ENCODE measurements around the gene RABAC1. TPM values are rescaled to one million over a fixed set of nuclear protein-coding genes. Genes with fewer than 3 reads are reported as not detected.
"Not testable (repeated sequence)": the region's sequence is repeated elsewhere in the genome, so short reads cannot be mapped to it uniquely, and the experiment has no call there.

The RABAC1 gene
- total RNA-seq, 1 experiment from 2014 or later: 64.4 TPM

GRCh38 chr19:41915776-41916414 lies 43.2 kb downstream of the RABAC1 start:
- intact Hi-C loops (cut with micrococcal nuclease; ENCODE audit: unreplicated experiment): no loop called here
- no peak for TF ChIP-seq CTCF (IDR thresholded peaks at IDR 0.05; ENCODE audit: insufficient read depth in 1 of 2, low read depth in 1 of 2, low read length in 1 of 2, severe bottlenecking in 1 of 2, unreplicated experiment in 1 of 2)
- ChIA-PET POLR2A (no interaction called here), CTCF (no interaction called here)
- H3K27me3 Mint-ChIP-seq (ENCODE audit: insufficient read depth, unreplicated experiment): peaks cover 5% of the 10 kb centered on the region
- H3K27me3 ChIP-seq (replicated peaks; ENCODE audit: control insufficient read depth, insufficient read depth, low read length): no peaks in the 10 kb centered on the region; the same call in 1 of the 2 replicates
- no peaks in the 10 kb centered on the region for H3K9me3 Mint-ChIP-seq (ENCODE audit: unreplicated experiment)
- no TSS peak for BruUV-seq (replicated peaks)
- H3K27ac Mint-ChIP-seq (ENCODE audit: unreplicated experiment): no peak overlapping the region
- no peaks in the 10 kb centered on the region for H3K36me3 Mint-ChIP-seq (ENCODE audit: insufficient read depth, unreplicated experiment)
- no peaks in the 10 kb centered on the region for H3K4me1 Mint-ChIP-seq (ENCODE audit: low read depth, unreplicated experiment)
- H3K4me1 ChIP-seq: no peaks in the 10 kb centered on the region
- H3K9me3 ChIP-seq: no peaks in the 10 kb centered on the region
- H3K36me3 ChIP-seq (ENCODE audit: control insufficient read depth, insufficient read depth, low read length): no peaks in the 10 kb centered on the region
- no peak overlapping the region for H3K4me3 Mint-ChIP-seq (ENCODE audit: unreplicated experiment)
- no peak for DNase-seq
- no peak overlapping the region for H3K4me3 ChIP-seq (ENCODE audit: low read depth, low read length)

- no peaks in the 10 kb centered on the region for H3K9me3 ChIP-seq
- H3K4me1 ChIP-seq: no peaks in the 10 kb centered on the region
- H3K9me3 Mint-ChIP-seq (ENCODE audit: unreplicated experiment): no peaks in the 10 kb centered on the region
- H3K4me3 Mint-ChIP-seq (ENCODE audit: unreplicated experiment): no peak overlapping the region
- H3K27me3 Mint-ChIP-seq (ENCODE audit: insufficient read depth, unreplicated experiment): peaks cover 5% of the 10 kb centered on the region
- no peaks in the 10 kb centered on the region; the same call in 1 of the 2 replicates for H3K27me3 ChIP-seq (replicated peaks; ENCODE audit: control insufficient read depth, insufficient read depth, low read length)
- CTCF ChIA-PET: no interaction called here
- no peak overlapping the region for H3K4me3 ChIP-seq (ENCODE audit: low read depth, low read length)
- no peaks in the 10 kb centered on the region for H3K4me1 Mint-ChIP-seq (ENCODE audit: low read depth, unreplicated experiment)
- no TSS peak for BruUV-seq (replicated peaks)
- intact Hi-C loops (cut with micrococcal nuclease; ENCODE audit: unreplicated experiment): no loop called here
- no peaks in the 10 kb centered on the region for H3K36me3 ChIP-seq (ENCODE audit: control insufficient read depth, insufficient read depth, low read length)
- POLR2A ChIA-PET: no interaction called here
- no peak for DNase-seq
- TF ChIP-seq CTCF (IDR thresholded peaks at IDR 0.05; ENCODE audit: insufficient read depth in 1 of 2, low read depth in 1 of 2, low read length in 1 of 2, severe bottlenecking in 1 of 2, unreplicated experiment in 1 of 2): no peak
- H3K27ac Mint-ChIP-seq (ENCODE audit: unreplicated experiment): no peak overlapping the region
- no peaks in the 10 kb centered on the region for H3K36me3 Mint-ChIP-seq (ENCODE audit: insufficient read depth, unreplicated experiment)
Measured at GRCh38 chr19:41915021-41915775, 43.9 kb downstream of the RABAC1 start.

GRCh38 chr19:41914424-41914834 lies 44.7 kb downstream of the RABAC1 start:
- DNase-seq; H3K4me1 ChIP-seq; H3K9me3 ChIP-seq; H3K27me3 Mint-ChIP-seq (ENCODE audit: insufficient read depth, unreplicated experiment); CTCF ChIA-PET; H3K36me3 Mint-ChIP-seq (ENCODE audit: insufficient read depth, unreplicated experiment); H3K27ac Mint-ChIP-seq (ENCODE audit: unreplicated experiment); H3K36me3 ChIP-seq (ENCODE audit: control insufficient read depth, insufficient read depth, low read length); H3K27me3 ChIP-seq (replicated peaks; ENCODE audit: control insufficient read depth, insufficient read depth, low read length); H3K9me3 Mint-ChIP-seq (ENCODE audit: unreplicated experiment); H3K4me1 Mint-ChIP-seq (ENCODE audit: low read depth, unreplicated experiment); intact Hi-C loops (cut with micrococcal nuclease; ENCODE audit: unreplicated experiment); BruUV-seq (replicated peaks); H3K4me3 Mint-ChIP-seq (ENCODE audit: unreplicated experiment); H3K4me3 ChIP-seq (ENCODE audit: low read depth, low read length); POLR2A ChIA-PET: not testable (repeated sequence)

Measured in Caco-2 (cell line).